Lower leg skin (tissue), 3 donors: ENCODE measurements around the gene DPM2.

Source experiments
- CTCF ChIP-seq, 3 donors: fragments of 450-650 bp; IDR thresholded peaks; one replicate each; pipeline ENCODE4 v1.5.1; 2016; ENCODE audit warnings: antibody characterized with exemption in 3 of 3, mild to moderate bottlenecking in 3 of 3, moderate library complexity in 2 of 3
- POLR2A ChIP-seq, 2 donors: fragments of 450-650 bp; IDR thresholded peaks; one replicate each; pipeline ENCODE4 v1.6.1; 2016 to 2017; ENCODE audit warnings: antibody characterized with exemption in 2 of 2, mild to moderate bottlenecking in 1 of 2, moderate library complexity in 1 of 2

- no peak for TF ChIP-seq CTCF (IDR thresholded peaks at IDR 0.05)
- TF ChIP-seq POLR2A (IDR thresholded peaks at IDR 0.05): no peak
These were observed 49.5 kb upstream of the DPM2 start for GRCh38 chr9:127987103-127987614.
